ENCODE measurements around the gene SLC35F1. TPM values are rescaled to one million over a fixed set of nuclear protein-coding genes. Genes with fewer than 3 reads are reported as not detected.
"Not testable (repeated sequence)": the region's sequence is repeated elsewhere in the genome, so short reads cannot be mapped to it uniquely, and the experiment has no call there.

SLC35F1 gene
- 1 to 10 TPM; 1.0 to 2.4 (median 2.1) TPM for total RNA-seq
- polyA plus RNA-seq = 1.4 TPM
- long read RNA-seq, donor 1, full-length matches to known transcripts = 2 of 4 reads
- long read RNA-seq, donor 1, partial matches to known transcripts = 2 of 4 reads
- long read RNA-seq, donor 1, other reads (novel, unspliced or antisense) = 0 of 4 reads
- long read RNA-seq, donor 2 = 0 reads
- long read RNA-seq, donor 3, full-length matches to known transcripts = 1 of 2 reads
- long read RNA-seq, donor 3, partial matches to known transcripts = 0 of 2 reads
- long read RNA-seq, donor 3, other reads (novel, unspliced or antisense) = 1 of 2 reads
- long read RNA-seq, donor 4, partial matches to known transcripts = 0 of 1 reads
- long read RNA-seq, donor 4, other reads (novel, unspliced or antisense) = 1 of 1 reads

GRCh38 chr6:117906958-117907600 lies at the start of gene SLC35F1:
SLC35F1 (plus strand) TSS chr6:117907264.
- no peaks in the 10 kb centered on the region for H3K9me3 ChIP-seq (ENCODE audit: control insufficient read depth, low read length)
- peak; percentile 56 to 67 for ATAC-seq
- under 1% methylated on average over 82 of the region's 82 CpGs for WGBS
- intact Hi-C loops (cut with DNase I) = no loop called here
- no peaks in the 10 kb centered on the region for H3K4me1 ChIP-seq (ENCODE audit: control insufficient read depth, insufficient read depth, low read length)
- DNase-seq = peak; percentile 13 to 73 (median 46)
- peak within 1 kb of the TSS; percentile 79 for H3K4me3 ChIP-seq (ENCODE audit: low read length)
- H3K27me3 ChIP-seq (ENCODE audit: control insufficient read depth, insufficient read depth) = peaks cover 3% of the 10 kb centered on the region
- no peak within 1 kb of the TSS for H3K27ac ChIP-seq (ENCODE audit: low read length)

- DNase-seq; H3K4me3 ChIP-seq (ENCODE audit: low read length); intact Hi-C loops (cut with DNase I); H3K27me3 ChIP-seq (ENCODE audit: control insufficient read depth, insufficient read depth); H3K27ac ChIP-seq (ENCODE audit: low read length); ATAC-seq; H3K9me3 ChIP-seq (ENCODE audit: control insufficient read depth, low read length); H3K4me1 ChIP-seq (ENCODE audit: control insufficient read depth, insufficient read depth, low read length): not testable (repeated sequence)
- 73% methylated on average over 2 of the region's 2 CpGs for WGBS
Measured at GRCh38 chr6:117858601-117859000, 48.5 kb upstream of the SLC35F1 start.

- Histone ChIP-seq H3K27me3 (ENCODE audit: control insufficient read depth, insufficient read depth) (no peaks in the 10 kb centered on the region), H3K4me1 (ENCODE audit: control insufficient read depth, insufficient read depth, low read length) (no peaks in the 10 kb centered on the region), H3K9me3 (ENCODE audit: control insufficient read depth, low read length) (no peaks in the 10 kb centered on the region), H3K27ac (ENCODE audit: low read length) (no peak overlapping the region), H3K4me3 (ENCODE audit: low read length) (no peak overlapping the region)
- no peak for DNase-seq
- intact Hi-C loops (cut with DNase I) = no loop called here
- no peak for ATAC-seq
- WGBS = 89% methylated on average over 3 of the region's 3 CpGs
Measured at GRCh38 chr6:117861545-117861944, 45.5 kb upstream of the SLC35F1 start.

- no peaks in the 10 kb centered on the region for H3K9me3 ChIP-seq (ENCODE audit: control insufficient read depth, low read length)
- no peaks in the 10 kb centered on the region for H3K27me3 ChIP-seq (ENCODE audit: control insufficient read depth, insufficient read depth)
- no peaks in the 10 kb centered on the region for H3K4me1 ChIP-seq (ENCODE audit: control insufficient read depth, insufficient read depth, low read length)
- intact Hi-C loops (cut with DNase I) = no loop called here
- ATAC-seq (no peak), DNase-seq (no peak)
- H3K27ac ChIP-seq (ENCODE audit: low read length) = no peak overlapping the region
- WGBS = 51% methylated on average over 4 of the region's 4 CpGs
- H3K4me3 ChIP-seq (ENCODE audit: low read length) = no peak overlapping the region
Measured at GRCh38 chr6:117866561-117866960, 40.5 kb upstream of the SLC35F1 start.

GRCh38 chr6:117870486-117871242 lies 36.4 kb upstream of the SLC35F1 start:
- 83% methylated on average over 4 of the region's 4 CpGs for WGBS
- ATAC-seq = no peak
- no peaks in the 10 kb centered on the region for H3K4me1 ChIP-seq (ENCODE audit: control insufficient read depth, insufficient read depth, low read length)
- intact Hi-C loops (cut with DNase I) = no loop called here
- H3K27me3 ChIP-seq (ENCODE audit: control insufficient read depth, insufficient read depth) = no peaks in the 10 kb centered on the region
- no peak for DNase-seq
- no peak overlapping the region for H3K4me3 ChIP-seq (ENCODE audit: low read length)
- no peak overlapping the region for H3K27ac ChIP-seq (ENCODE audit: low read length)
- no peaks in the 10 kb centered on the region for H3K9me3 ChIP-seq (ENCODE audit: control insufficient read depth, low read length)

- H3K4me3 ChIP-seq (ENCODE audit: low read length) = no peak overlapping the region
- no peak overlapping the region for H3K27ac ChIP-seq (ENCODE audit: low read length)
- DNase-seq = no peak
- intact Hi-C loops (cut with DNase I) = no loop called here
- H3K27me3 ChIP-seq (ENCODE audit: control insufficient read depth, insufficient read depth) = no peaks in the 10 kb centered on the region
- no peak for ATAC-seq
- 21% methylated on average over 1 of the region's 1 CpG for WGBS
- H3K4me1 ChIP-seq (ENCODE audit: control insufficient read depth, insufficient read depth, low read length) = no peaks in the 10 kb centered on the region
- no peaks in the 10 kb centered on the region for H3K9me3 ChIP-seq (ENCODE audit: control insufficient read depth, low read length)
Measured at GRCh38 chr6:117880824-117881223, 26.2 kb upstream of the SLC35F1 start.

- Histone ChIP-seq H3K4me3 (ENCODE audit: low read length) (no peak overlapping the region), H3K9me3 (ENCODE audit: control insufficient read depth, low read length) (no peaks in the 10 kb centered on the region), H3K27ac (ENCODE audit: low read length) (no peak overlapping the region), H3K4me1 (ENCODE audit: control insufficient read depth, insufficient read depth, low read length) (no peaks in the 10 kb centered on the region), H3K27me3 (ENCODE audit: control insufficient read depth, insufficient read depth) (no peaks in the 10 kb centered on the region)
- DNase-seq (no peak), ATAC-seq (no peak)
- intact Hi-C loops (cut with DNase I) = no loop called here
Measured at GRCh38 chr6:117890172-117890571, 16.9 kb upstream of the SLC35F1 start.

- Histone ChIP-seq H3K27me3 (ENCODE audit: control insufficient read depth, insufficient read depth) (peaks cover 3% of the 10 kb centered on the region), H3K9me3 (ENCODE audit: control insufficient read depth, low read length) (no peaks in the 10 kb centered on the region), H3K4me1 (ENCODE audit: control insufficient read depth, insufficient read depth, low read length) (no peaks in the 10 kb centered on the region), H3K27ac (ENCODE audit: low read length) (no peak overlapping the region), H3K4me3 (ENCODE audit: low read length) (peak overlapping the region; percentile 79)
- DNase-seq (peak in 1 of 3 donors; percentile 58), ATAC-seq (no peak)
- intact Hi-C loops (cut with DNase I) = no loop called here
- WGBS = 10% methylated on average over 14 of the region's 14 CpGs
Measured at GRCh38 chr6:117906507-117906957, 532 bp upstream of the SLC35F1 start.

- Histone ChIP-seq H3K4me1 (ENCODE audit: control insufficient read depth, insufficient read depth, low read length) (no peaks in the 10 kb centered on the region), H3K27ac (ENCODE audit: low read length) (no peak overlapping the region), H3K4me3 (ENCODE audit: low read length) (peak overlapping the region; percentile 79), H3K27me3 (ENCODE audit: control insufficient read depth, insufficient read depth) (peaks cover 3% of the 10 kb centered on the region), H3K9me3 (ENCODE audit: control insufficient read depth, low read length) (no peaks in the 10 kb centered on the region)
- peak in 2 of 3 donors; percentile 25 to 50 for DNase-seq
- 1% methylated on average over 81 of the region's 81 CpGs for WGBS
- intact Hi-C loops (cut with DNase I) = no loop called here
- peak; percentile 16 to 19 for ATAC-seq
Measured at GRCh38 chr6:117907601-117908245, 659 bp downstream of the SLC35F1 start.

- Histone ChIP-seq H3K27me3 (ENCODE audit: control insufficient read depth, insufficient read depth) (peaks cover 3% of the 10 kb centered on the region), H3K4me3 (ENCODE audit: low read length) (peak overlapping the region; percentile 79), H3K27ac (ENCODE audit: low read length) (no peak overlapping the region), H3K9me3 (ENCODE audit: control insufficient read depth, low read length) (no peaks in the 10 kb centered on the region), H3K4me1 (ENCODE audit: control insufficient read depth, insufficient read depth, low read length) (no peaks in the 10 kb centered on the region)
- DNase-seq (peak in 2 of 3 donors; percentile 29 to 41), ATAC-seq (no peak)
- 6% methylated on average over 45 of the region's 45 CpGs for WGBS
- intact Hi-C loops (cut with DNase I) = no loop called here
Measured at GRCh38 chr6:117908246-117909068, 1.4 kb downstream of the SLC35F1 start.
